Measurements from ENCODE around the gene COL5A1. TPM values are rescaled to one million over a fixed set of nuclear protein-coding genes. Genes with fewer than 3 reads are reported as not detected.

COL5A1 gene
- total and polyA plus RNA-seq, 11 donors, result 7.6 to 91.3 (median 13.4) TPM

DNA sequence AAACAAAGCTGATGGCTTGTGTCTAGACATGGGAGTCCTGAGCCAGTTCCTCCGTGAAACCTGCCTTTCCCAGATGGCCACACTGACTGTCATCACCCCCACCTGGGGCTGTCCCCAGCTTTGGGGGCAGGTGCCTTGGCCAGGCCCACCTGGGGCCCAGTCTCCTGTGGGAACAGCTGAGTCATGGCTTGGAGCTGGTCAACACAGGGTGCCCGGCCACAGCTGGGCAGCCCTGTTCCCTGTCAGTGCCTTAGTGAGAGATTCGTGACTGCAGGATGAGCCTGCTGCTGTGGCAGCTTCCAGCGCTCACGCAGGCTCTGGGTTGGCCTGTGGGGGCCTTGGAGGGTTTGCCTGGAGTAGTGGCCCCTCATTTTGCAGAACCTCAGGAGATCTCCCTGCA, 56.5 kb downstream of the COL5A1 start:
- DNase-seq (peak in 1 of 5 donors; percentile 43), ATAC-seq (peak in 1 of 4 donors; percentile 14)
- 76 to 78% (median 76%) methylated on average over 5 of the region's 5 CpGs for WGBS, 4 donors
- H3K27me3 ChIP-seq, result no peaks in the 10 kb centered on the region
- peaks cover 0 to 29% (median 12%) of the 10 kb centered on the region in 9 donors for H3K36me3 ChIP-seq
- H3K4me3 ChIP-seq, result no peak overlapping the region
- no peak for TF ChIP-seq POLR2A (IDR thresholded peaks at IDR 0.05)
- TF ChIP-seq, protein P1, sequence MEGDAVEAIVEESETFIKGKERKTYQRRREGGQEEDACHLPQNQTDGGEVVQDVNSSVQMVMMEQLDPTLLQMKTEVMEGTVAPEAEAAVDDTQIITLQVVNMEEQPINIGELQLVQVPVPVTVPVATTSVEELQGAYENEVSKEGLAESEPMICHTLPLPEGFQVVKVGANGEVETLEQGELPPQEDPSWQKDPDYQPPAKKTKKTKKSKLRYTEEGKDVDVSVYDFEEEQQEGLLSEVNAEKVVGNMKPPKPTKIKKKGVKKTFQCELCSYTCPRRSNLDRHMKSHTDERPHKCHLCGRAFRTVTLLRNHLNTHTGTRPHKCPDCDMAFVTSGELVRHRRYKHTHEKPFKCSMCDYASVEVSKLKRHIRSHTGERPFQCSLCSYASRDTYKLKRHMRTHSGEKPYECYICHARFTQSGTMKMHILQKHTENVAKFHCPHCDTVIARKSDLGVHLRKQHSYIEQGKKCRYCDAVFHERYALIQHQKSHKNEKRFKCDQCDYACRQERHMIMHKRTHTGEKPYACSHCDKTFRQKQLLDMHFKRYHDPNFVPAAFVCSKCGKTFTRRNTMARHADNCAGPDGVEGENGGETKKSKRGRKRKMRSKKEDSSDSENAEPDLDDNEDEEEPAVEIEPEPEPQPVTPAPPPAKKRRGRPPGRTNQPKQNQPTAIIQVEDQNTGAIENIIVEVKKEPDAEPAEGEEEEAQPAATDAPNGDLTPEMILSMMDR (IDR thresholded peaks at IDR 0.05), result no peak
- H3K4me1 ChIP-seq, result peaks cover 0 to 26% (median 5%) of the 10 kb centered on the region in 12 donors
- peak overlapping the region in 1 of 12 donors; percentile 62 for H3K27ac ChIP-seq
- intact Hi-C loops (cut with DNase I), result loop anchor here in 9 of 10 donors (1.0 to 10.0 kb wide), 13 partner anchors 39 to 717 kb away; partner anchors contain the start of gene OLFM1 (in 2 of the 9)
- H3K9me3 ChIP-seq, result no peaks in the 10 kb centered on the region

DNA sequence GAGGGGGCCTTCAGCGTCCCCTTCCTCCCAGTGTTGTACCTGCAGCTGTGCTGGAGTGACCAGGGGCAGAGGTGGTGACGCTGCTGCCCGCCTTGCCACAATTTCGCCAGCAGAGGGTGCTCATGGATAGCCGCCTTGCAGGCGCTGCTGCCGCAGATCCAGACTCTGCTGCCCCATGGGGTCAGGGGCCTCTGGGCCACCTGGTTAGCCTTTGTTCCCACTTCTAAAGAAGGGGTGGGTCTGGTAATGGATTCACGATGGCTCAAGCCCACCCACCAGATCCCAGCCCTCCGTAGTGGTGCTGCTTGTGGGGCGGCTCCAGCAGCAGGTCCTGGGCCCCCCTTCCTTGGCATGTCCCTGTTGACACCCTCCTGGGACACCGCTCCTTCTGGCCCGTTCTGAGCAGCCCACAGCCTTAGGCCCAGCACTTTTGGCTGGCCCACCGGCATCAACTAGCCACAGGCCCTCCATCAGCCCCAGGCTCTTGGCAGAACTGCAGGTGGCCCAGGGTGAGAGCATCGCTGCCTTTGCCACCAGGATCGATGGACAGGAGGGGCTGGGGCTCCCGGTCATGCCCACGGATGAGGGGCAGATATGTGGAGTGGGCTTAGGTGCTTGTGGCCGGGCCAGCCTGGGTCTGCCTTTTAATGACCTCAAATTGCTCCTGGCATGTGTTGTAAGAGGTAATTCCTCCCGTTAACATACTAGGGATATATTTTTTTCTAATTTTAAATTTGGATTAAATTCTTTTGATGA, 57.2 kb downstream of the COL5A1 start:
- TF ChIP-seq POLR2A (IDR thresholded peaks at IDR 0.05), result no peak
- TF ChIP-seq, protein P1 (IDR thresholded peaks at IDR 0.05), result peak; percentile 83 to 97 (median 92)
- Histone ChIP-seq H3K27me3 (no peaks in the 10 kb centered on the region), H3K36me3 (peaks cover 0 to 29% (median 12%) of the 10 kb centered on the region in 9 donors), H3K4me3 (no peak overlapping the region), H3K27ac (peak overlapping the region in 3 of 12 donors; percentile 11 to 62 (median 34)), H3K9me3 (no peaks in the 10 kb centered on the region), H3K4me1 (peaks cover 0 to 28% (median 4%) of the 10 kb centered on the region in 12 donors)
- ATAC-seq (peak; percentile 60 to 78 (median 74)), DNase-seq (peak; percentile 64 to 84 (median 68))
- intact Hi-C loops (cut with DNase I), result loop anchor here in 9 of 10 donors (1.0 to 10.0 kb wide), 13 partner anchors 39 to 716 kb away; partner anchors contain the start of gene OLFM1 (in 2 of the 9)
- 35 to 58% (median 43%) methylated on average over 9 to 19 of the region's 19 CpGs for WGBS, 4 donors

DNA sequence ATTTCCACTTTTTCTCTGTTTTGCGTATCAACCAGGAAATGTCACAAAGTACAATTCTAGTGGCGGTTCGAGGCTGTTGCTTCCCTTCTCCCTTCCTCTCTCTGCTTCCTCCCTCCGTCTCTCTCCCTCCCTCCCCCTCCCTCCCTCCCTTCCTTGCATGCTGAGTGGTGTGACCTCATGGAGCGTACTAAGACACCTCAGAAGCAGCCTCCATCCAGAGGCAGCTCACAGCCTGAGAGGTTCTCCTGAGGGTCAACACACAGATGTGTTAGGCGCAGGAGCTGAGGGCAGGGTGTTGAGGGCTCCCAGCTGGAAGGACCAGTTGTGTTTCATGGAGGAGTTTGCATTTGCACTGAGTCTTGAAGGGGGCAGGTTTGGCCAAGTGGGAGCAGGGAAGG, 57.7 kb downstream of the COL5A1 start:
- peaks cover 0 to 29% (median 12%) of the 10 kb centered on the region in 9 donors for H3K36me3 ChIP-seq
- peaks cover 0 to 28% (median 4%) of the 10 kb centered on the region in 12 donors for H3K4me1 ChIP-seq
- 61 to 67% (median 64%) methylated on average over 6 of the region's 6 CpGs for WGBS, 4 donors
- H3K27ac ChIP-seq, result peak overlapping the region in 1 of 12 donors; percentile 34
- intact Hi-C loops (cut with DNase I), result loop anchor here in 9 of 10 donors (1.0 to 10.0 kb wide), 13 partner anchors 38 to 715 kb away; partner anchors contain the start of gene OLFM1 (in 2 of the 9)
- TF ChIP-seq, protein P1 (IDR thresholded peaks at IDR 0.05), result no peak
- no peak for TF ChIP-seq POLR2A (IDR thresholded peaks at IDR 0.05)
- no peak overlapping the region for H3K4me3 ChIP-seq
- DNase-seq (peak in 1 of 5 donors; percentile 26), ATAC-seq (peak in 1 of 4 donors; percentile 5)
- H3K27me3 ChIP-seq, result no peaks in the 10 kb centered on the region
- no peaks in the 10 kb centered on the region for H3K9me3 ChIP-seq

Data from heart left ventricle (tissue), 16 donors.